Stimulated activated CD4-positive, alpha-beta T cell treated with anti-CD3 and anti-CD28 coated beads, TNF-alpha, amount 100 ng/mL, for 4 hours (primary cell): ENCODE results near the gene RSPO1.
"Not testable (repeated sequence)": the region's sequence is repeated elsewhere in the genome, so short reads cannot be mapped to it uniquely, and the experiment has no call there.

Source experiments
- DNase-seq, 3 experiments: peaks; one replicate each; pipeline ENCODE4 v3.0.0-alpha.2; 2020; ENCODE audit warnings: low read depth in 3 of 3

Gene RSPO1, protein sequence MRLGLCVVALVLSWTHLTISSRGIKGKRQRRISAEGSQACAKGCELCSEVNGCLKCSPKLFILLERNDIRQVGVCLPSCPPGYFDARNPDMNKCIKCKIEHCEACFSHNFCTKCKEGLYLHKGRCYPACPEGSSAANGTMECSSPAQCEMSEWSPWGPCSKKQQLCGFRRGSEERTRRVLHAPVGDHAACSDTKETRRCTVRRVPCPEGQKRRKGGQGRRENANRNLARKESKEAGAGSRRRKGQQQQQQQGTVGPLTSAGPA

DNA sequence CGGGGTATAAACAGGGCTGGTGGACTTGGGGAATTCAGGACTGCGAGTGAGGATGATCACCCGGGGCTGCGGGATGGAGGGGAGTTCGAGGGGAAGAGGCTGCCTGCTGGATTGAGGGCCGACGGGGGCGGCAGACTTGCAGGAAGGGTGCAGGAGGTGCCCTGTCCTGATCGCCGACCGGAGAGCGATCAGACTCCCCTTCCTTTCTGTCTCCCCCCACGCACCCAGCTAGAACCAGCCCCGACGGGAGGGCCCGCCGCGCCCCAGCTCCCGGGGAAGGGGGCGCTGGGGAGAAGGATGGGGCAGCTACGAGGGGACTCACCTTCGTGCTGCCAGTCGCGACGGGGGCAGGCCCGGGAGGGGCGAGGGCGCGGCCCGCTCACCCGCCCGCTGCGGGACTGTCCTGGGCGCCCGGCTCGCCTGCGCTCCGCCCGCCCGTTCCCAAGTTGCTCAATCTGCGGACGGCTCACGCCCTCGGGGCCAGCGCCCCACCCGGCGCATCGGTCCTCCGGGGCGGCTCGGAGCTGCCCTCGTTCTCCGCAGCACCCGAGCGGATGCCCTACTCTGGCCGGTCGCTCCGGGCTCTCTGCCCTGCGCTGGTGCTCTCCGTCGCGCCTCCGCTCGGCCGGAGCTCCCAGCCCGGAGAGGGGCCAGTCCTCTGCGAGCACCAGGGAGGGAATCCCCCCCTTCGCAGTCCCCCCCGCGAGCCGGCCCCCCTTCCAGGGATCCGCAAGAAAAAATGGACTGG is at the start of gene RSPO1:
Gene RSPO1 (minus strand): TSS at position 649 of the 748 bp plus-strand sequence. CDS start 5,231 bp downstream, outside the sequence.
- DNase-seq: no peak

DNA sequence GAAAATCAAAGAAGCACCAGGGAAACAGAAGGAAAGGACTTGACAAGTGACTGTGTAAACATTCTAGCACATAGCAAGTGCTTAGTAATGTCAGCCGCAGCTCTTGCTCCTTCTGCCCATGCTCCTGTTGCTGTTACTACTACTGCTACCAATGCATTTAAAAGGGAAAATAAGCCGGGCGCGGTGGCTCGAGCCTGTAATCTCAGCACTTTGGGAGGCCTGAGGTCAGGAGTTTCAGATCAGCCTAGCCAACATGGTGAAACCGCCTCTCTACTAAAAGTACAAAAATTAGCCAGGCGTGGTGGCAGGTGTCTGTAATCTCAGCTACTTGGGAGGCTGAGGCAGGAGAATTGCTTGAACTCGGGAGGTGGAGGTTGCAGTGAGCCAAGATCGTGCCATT is 49.5 kb upstream of the RSPO1 start:
- not testable (repeated sequence) for DNase-seq

DNA sequence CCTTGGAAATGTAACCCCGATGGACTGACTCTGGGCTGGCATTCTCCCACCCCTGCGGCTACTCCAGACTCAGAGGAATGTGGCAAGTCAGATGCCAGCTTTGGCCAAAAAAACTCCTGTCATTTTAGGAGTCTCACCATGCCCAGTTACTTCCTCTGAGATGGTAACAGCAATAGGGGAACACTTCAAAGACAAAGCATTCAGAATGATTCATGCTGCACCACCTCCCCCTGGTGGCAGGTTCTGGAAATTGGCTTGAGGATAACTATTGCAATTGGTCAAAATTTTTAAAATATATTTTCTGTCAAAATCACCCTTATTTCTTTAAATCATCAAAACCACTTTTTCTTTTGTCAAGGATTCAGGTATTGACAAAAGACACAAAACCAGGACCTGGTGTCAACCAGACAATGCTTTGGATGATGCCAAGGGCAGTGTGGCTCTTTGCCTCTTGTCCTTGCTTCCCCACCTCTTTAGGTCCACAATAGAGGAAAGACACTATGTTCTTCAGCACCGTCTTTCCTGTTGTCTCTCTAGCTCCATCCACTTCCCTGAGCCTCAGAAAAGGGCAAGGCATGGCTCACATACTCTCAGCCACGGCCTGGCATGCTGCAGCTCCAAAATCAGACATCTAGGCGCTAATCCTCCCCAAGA is 47.8 kb upstream of the RSPO1 start:
- DNase-seq: peak; percentile 57 to 62 (median 61)

DNA sequence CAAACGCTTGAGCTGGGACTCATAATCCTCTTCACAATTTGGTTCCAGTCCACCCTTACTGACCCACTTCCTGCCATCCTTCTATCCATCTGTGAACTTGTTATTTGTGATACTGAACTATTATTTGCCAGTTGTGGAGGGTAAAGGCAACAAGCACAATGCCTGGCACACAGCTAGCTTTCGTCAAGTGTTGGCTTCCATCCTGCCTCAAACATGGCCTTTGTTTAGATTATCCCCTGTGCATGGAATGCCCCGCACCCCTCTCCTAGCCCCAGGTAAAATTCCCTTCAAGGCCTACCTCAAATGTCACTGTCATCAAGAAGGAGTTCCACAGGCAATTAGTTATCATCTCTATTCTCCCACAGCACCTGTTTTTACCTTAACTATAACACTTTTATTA is 46.2 kb upstream of the RSPO1 start:
- DNase-seq: no peak

DNA sequence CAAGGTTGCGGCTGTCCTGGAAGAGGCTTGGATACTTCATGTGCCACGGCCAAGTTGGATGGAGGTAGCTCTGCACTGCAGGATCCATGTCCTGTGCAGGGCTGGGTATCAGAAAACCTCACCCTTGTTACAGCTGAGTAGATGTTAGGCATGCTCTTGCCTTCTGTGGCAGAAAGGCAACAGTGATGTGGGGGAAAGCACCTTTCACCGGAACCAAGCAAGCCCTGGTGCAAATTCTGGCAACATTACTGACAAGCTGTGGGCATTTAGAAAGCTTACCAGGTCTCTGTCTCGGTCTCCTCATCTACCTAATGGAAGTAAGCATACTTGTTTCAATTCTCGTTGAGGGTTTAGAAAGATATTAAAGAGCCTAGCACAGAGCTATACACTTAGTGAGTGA is 43.1 kb upstream of the RSPO1 start:
- DNase-seq: no peak

DNA sequence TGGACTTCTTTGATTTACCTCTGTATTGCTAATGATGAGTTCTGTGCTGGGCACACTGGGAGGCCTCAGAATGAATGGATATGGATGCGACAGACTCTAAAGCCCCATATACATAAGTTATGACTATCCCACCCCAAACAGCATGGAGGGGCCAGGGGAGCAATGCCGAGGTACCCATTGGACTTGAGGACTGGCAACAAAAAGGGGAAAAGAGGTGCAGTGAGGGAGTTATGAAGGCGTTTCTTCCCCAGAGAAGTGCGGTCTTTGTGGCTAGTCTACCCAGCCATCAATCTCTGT is 42.4 kb upstream of the RSPO1 start:
- no peak for DNase-seq

DNA sequence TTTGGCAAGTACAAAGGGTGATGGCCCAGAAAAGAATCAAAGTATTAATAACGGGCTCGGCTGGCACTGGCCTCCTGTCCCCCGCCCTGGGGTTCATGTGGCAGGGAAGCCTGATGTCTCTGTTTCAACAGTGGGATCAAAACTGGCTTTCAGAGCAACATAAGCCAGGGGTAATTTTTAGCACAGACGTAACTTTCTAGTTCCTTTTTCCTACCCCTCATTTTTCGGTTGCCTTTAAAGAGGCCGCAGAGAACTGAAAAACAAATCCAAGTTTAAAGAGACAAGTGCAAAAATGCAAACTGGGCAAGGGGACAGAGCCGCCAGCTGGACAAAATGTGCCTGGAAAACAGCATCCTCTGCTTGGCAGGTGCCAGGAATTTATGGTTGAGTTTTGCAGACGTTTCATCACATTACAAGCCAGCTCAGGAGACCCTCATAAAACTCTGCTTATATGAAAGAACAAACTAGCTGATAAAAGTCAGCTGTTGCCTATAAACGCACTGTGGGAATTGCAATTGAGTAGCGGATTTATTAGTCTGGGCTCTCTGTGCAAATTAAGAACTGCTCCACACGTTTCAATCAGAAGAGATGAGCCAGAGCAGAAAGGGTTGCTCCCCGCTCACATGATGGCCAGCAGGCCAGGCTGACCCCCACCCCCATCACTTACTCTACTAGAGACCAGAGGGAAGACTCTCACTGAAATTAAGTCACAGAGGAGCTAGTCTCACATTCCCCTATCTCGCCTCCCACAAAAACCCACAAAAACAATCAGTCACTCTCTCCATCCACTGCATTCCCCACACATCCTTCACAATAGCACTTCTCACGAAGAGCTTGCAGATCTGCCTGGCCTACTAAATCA is 41.8 kb upstream of the RSPO1 start:
- DNase-seq: no peak

DNA sequence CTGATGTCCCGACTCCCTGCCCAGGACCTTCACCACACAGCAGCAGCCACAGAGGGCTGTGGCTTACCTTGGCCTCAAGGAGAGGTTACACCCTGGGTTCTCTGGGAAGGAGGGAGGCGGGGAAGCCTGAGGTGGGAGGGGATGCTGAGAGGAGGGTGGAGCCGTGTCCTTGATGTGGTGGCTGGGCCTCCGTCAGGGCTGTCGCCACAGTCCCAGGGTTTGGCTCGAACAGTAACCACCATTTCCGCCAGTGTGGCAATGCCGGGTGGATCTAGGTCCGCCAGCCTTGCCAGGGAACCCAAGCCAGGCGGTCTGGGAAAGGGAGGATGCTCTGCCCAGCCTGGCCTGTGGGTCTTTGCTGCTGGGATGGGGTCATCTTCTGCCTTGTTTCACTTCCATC is 39.2 kb upstream of the RSPO1 start:
- peak in 1 of 3 experiments; percentile 15 for DNase-seq

DNA sequence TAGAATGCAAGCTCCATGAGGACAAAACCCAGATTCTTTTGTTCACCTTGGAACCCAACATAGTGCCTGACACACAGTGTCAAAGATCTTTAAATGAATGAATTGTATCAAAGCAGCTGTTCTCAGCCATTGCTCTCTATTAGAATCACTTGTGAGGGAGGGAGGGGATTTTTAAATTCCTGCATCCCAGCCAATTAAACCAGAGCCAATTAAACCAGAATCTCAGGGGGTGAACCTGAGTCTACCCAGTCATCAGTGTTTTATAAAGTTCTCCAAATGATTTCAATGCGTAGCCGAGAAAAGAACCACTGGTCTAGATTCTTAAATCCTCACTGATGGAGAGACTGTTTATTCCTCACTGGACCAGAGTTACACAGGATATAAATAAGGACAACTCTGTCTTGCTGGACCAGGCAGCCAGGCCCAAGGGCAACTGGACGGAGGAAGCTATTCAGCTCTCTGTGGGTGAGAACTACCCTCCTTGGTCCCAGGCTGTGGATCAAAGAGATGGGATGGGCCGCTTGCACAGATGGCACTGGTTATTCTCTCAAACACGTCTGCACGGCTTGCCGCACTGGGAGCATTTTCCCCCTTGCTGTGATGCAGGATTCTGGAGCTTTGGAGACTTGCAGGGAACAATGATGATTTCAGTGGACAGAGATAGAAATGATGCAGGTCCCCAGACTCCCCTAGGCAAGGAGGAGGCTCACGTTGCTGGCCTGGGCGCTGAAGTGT is 37.6 kb upstream of the RSPO1 start:
- no peak for DNase-seq

DNA sequence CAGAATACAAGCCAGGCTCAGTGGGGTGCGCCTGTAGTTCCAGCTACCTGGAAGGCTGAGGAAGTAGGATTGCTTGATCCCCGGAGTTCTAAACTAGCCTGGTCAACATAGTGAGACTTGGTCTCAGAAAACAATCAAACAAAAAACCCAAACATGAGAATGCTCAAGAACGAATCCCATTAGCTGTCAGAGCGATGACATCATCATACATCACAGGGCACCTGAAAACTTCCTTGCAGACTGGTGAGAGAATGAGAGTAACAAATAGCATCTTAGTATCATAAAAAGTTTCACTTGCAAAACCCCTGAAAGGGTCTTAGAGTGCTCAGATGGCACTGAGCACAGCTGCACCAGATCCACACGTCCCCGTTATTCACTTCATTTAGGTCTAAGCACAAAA is 36.6 kb upstream of the RSPO1 start:
- no peak for DNase-seq

DNA sequence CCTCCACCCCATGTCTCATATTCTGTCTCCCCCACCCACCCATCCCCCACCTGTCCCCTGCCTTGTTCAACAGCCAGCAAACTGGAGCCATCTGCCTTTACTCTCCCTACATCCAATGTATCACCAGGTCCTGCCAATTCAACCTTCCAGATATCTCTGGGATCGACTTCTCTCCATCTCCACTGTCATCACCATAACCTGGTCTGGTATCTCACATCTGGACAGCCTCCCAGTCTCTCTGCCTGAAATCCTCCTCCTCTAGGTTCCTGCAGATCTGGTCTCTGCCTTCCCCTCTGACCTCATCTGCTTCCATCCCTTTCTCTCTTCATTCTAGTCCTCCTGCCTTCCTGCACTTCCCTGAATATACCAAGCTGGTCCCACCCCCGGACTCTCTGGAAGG is 35.4 kb upstream of the RSPO1 start:
- DNase-seq: no peak

DNA sequence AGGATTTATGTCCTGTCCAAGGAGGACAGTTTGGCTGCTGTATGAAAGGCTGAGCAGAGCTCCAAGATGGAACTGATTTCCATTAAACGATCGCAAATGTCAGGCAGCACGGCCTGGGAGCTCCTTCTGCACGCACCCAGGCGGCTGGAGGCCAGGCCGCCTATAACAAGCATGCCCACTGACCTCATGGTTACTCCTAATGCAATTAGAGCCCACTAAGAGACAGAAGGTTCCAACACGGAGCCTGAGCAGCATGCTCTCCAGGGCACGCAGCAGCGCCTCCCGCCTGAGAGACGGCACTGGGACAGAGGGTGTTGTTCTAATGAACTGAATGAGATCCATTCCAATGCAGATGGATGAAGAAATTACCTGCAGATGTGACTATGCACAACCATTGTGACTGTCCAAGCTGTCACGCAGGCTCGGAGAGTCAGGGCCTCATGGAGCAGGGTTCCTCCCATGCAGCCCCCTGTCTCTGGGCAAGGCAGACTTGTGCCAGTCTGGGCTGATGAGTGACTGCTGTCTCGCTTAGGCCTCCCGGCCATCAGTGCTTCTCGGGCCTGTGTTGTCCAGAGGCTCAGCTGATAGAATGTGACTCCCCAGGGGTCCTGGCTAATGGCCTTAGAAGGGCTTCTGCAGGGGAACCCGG is 32.5 kb upstream of the RSPO1 start:
- DNase-seq: no peak

DNA sequence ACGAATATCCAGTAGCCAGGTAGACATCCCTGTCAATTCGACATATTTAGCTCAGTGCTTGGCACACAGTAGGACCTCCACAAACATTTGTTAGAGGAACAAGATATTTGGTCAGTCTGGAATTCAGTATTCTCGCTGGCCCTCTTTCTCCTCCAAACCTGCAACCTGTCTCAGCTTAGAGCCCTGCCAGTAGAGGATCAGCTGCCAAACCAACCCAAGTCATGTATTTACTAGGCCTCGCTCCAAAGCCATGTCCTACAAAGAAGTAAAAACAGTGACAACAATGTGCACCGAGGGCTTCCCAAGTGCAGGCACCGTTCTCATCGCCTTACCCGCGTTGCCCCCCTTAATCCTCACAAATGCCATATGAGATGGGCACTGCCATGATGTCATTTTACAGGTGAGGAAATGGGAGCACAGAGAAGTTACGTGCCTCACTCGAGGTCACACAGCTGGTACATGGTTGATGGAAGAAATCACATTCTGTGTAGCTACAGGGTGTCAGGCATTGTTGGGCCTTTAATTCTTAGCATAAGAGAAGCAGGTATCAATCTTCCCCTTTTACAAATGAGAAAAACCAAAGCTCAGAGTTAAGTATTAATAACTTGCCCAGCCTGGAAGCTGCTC is 31.7 kb upstream of the RSPO1 start:
- no peak for DNase-seq

DNA sequence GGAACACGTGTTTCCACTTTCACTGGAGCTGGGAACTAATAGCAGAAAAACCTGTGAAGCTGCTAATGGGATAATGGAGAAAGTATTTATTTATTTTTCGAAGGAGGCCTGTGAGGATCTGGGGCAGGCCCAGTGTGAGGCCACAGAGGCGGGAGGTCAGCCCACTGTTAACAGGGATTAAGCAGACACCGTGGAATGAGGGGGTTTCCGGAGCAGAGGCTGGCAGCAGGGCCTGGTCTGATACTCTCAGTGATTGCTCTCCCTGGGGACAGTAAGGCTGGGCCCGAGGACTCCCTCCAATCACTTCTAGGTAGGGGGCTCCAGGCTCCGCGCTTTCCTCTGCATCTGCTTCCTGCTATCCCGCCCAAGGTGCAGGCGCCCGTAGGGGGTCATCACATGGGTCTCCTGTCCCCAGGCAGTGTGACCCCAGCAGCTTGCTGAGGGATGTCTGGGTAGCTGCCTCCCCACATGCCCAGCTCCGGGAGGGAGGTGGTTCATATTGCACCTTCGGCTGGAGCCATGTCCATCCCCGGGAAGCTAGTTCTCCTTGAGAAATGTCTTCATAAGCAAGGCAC is 28.8 kb upstream of the RSPO1 start:
- no peak for DNase-seq

DNA sequence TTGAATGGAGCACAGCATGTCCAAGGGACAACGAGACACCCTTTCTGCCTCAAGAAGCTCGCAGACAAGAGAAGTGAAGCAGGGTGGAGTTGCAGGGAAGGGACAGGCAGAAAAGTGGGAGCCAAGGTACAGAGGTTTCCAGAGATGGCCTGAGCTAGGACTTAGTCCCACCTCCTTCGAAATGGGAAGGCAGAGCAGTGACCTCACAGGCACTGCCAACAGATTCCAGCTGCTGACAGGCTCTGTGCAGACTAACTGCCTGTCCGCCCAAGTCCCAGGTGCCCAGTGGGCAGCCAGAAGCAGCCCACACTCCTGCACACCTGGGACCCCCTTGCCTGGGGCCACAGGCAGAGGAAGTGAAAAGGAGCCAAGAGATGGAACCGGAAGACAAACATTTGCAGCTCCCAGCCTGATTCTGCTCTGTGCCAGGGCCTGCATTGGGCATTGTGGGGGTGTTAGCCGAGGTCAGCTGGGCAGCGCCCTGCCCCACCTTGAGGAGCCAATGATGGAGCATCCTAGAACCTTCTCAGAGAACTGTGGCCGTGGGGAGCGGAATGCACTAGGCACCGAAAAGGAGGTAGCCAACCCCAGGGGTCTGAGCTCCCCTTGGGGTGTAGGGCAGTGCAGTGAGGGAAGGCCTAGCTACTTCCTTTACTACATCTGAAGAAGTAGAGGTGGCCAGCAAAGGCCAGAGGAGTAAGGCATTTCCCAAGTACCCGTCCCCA is 27.5 kb upstream of the RSPO1 start:
- DNase-seq: no peak

DNA sequence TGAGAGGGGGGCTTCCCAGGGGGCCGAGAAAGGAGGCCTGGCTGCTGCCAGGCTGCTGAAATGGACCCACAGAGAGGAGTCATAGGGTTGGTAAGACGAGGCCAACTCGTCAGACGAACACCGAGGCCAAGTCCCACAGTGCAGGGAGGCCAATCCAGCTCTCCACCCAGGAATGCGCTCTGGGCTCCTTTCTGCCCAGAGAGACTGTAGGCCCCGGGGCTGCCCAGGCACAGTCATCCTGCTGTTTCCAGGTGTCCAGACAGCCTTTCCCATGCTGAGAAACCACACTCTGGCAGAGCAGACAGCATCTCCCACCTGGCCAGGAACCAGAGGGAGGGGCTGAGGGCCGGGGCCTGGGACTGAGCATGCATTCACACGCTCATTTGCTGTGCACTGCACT is 26.7 kb upstream of the RSPO1 start:
- DNase-seq: no peak

DNA sequence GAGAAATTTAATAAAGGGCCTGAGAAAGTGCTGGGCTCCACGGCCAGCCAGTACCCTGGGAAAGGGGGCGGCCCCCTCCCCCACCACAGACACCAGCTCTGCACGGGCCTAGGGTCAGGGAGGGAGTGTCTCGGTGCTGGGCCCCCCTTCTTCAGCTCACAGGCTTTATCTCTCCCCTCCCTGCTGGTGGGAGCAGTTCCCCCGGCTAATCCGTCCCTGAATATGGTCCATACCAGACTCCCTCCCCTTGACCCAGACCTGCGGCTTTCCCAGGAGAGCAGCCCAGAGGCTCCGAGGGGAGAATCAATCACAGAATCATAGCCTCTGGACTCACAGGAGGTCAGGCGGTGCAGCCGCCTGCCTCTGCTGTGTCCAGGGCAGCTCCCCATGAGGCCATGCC is 26.0 kb upstream of the RSPO1 start:
- no peak for DNase-seq

DNA sequence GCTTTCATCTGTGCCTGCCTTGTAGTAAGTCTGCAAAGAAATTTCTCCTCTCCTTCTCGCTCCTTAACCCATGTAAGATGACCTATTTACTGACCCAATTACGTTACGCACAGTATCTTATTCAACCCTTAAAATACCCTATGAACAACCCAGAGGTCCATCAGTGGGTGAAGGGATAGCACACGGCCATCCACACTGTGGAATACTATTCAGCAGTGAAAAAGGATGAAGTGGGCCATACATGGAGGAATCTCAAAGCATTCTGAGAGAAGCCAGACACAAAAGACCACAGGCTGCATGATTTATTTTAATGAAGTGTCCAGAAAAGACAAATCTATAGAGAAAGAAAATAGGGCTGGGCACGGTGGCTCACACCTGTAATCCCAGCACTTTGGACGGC is 23.8 kb upstream of the RSPO1 start:
- no peak for DNase-seq

DNA sequence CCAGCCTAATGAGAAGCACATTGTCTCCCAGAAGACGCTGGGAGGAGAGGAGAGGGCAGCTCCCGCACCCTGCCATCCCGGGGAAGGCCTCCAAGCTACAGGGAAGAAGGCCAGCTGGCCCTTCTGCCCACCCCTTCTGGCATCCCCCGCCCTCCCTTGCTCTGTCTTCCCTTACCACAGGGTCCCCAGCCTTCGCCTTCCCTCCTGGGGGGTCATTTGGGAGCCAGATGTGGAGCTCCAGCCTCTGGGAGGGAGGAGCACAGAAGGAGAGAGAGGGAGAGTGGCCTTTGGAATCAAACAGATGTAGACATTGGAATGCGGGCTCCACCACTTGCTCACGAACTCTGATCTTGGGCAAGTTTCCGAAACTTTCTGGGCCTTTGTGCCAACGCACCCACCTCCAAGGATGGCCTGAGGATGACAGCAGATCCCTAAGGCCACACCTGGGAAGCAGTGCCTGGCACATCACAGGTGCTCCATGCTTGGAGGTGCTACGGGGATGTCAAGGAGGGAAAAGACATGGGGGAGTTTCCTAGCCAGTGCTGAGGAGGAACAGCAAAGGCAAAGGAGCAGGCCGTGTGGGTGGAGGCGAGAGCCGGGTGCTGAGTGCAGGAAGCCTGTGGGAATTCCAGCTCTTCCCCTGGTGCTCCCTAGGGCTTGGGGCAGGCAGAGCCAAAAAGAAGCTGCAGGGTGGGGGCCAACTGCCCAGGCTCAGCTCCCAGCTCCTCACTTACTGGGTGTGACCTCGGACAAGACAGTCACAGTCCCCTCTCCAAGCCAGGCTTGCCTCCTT is 23.1 kb upstream of the RSPO1 start:
- no peak for DNase-seq
